HG03460 (cell line): ENCODE data around the gene H1-8.

Experiments
- ATAC-seq: cut with Tn5 transposase; IDR thresholded peaks from one replicate; pipeline ENCODE4 v1.9.1; 2021; ENCODE audit not compliant: unreplicated experiment

H1-8 gene

GRCh38 chr3:129555153-129555550 is 12.2 kb downstream of the H1-8 start:
- no peak for ATAC-seq

GRCh38 chr3:129555616-129556357 is 12.8 kb downstream of the H1-8 start:
- no peak for ATAC-seq

- ATAC-seq = no peak
Observed at GRCh38 chr3:129556358-129556695, 13.4 kb downstream of the H1-8 start.

- no peak for ATAC-seq
Observed at GRCh38 chr3:129556890-129557547, 14.0 kb downstream of the H1-8 start.

- ATAC-seq = no peak
Observed at GRCh38 chr3:129557548-129557894, 14.5 kb downstream of the H1-8 start.

GRCh38 chr3:129558081-129558771 is 15.3 kb downstream of the H1-8 start:
- no peak for ATAC-seq

- no peak for ATAC-seq
Observed at GRCh38 chr3:129558772-129559564, 16.0 kb downstream of the H1-8 start.

GRCh38 chr3:129559565-129560079 is 16.6 kb downstream of the H1-8 start:
- ATAC-seq = no peak

GRCh38 chr3:129560269-129560787 is 17.4 kb downstream of the H1-8 start:
- no peak for ATAC-seq

GRCh38 chr3:129560911-129561594 is 18.1 kb downstream of the H1-8 start:
- no peak for ATAC-seq

GRCh38 chr3:129561619-129562248 is 18.8 kb downstream of the H1-8 start:
- ATAC-seq = no peak

- no peak for ATAC-seq
Observed at GRCh38 chr3:129562803-129563202, 19.8 kb downstream of the H1-8 start.

GRCh38 chr3:129563332-129563731 is 20.4 kb downstream of the H1-8 start:
- no peak for ATAC-seq

GRCh38 chr3:129563850-129564535 is 21.0 kb downstream of the H1-8 start:
- ATAC-seq = no peak

GRCh38 chr3:129564981-129565644 is 22.1 kb downstream of the H1-8 start:
- ATAC-seq = no peak

GRCh38 chr3:129565902-129566301 is 22.9 kb downstream of the H1-8 start:
- no peak for ATAC-seq

GRCh38 chr3:129567176-129567705 is 24.3 kb downstream of the H1-8 start:
- ATAC-seq = no peak

- no peak for ATAC-seq
Observed at GRCh38 chr3:129567939-129568338, 25.0 kb downstream of the H1-8 start.

- ATAC-seq = no peak
Observed at GRCh38 chr3:129569856-129570255, 26.9 kb downstream of the H1-8 start.
